H1 (cell line): ENCODE results near the gene MIB2. TPM values are rescaled to one million over a fixed set of nuclear protein-coding genes. Genes with fewer than 3 reads are reported as not detected.

Experiments
- CTCF ChIA-PET: fragments of 300-600 bp; sonication (Branson Sonifier 250); formaldehyde crosslinking; loops from one replicate; lab custom pipeline; 2021; ENCODE audit not compliant: partially characterized antibody; lab: Charles Lee
- POLR2A ChIA-PET: fragments of 300-600 bp; sonication (Branson Sonifier 250); formaldehyde crosslinking; loops from one replicate; lab custom pipeline; 2021; ENCODE audit warnings: inconsistent platforms; ENCODE audit not compliant: partially characterized antibody; lab: Charles Lee
- DNase-seq, 2 experiments: peaks; one replicate each; pipeline versions ENCODE4 v3.0.0 to v3.0.0-alpha.2; 2010 to 2022; ENCODE audit warnings: low spot score in 2 of 2, low read depth in 1 of 2, mixed read lengths in 1 of 2
- FAIRE-seq: peaks from 2 replicates; lab custom pipeline; 2011; peaks lifted over from hg19 to GRCh38; lab: Jason Lieb, UNC
- H2AFZ ChIP-seq: 2 replicates; pipeline ENCODE4 v1.8.1; 2012; ENCODE audit warnings: low read length, inconsistent platforms
- H2AK5ac ChIP-seq: 2 replicates; pipeline ENCODE4 v1.6.1; 2013; ENCODE audit warnings: low read depth, low read length
- H2BK120ac ChIP-seq: replicated peaks from 2 replicates; pipeline ENCODE3; 2013; ENCODE audit warnings: low read depth, low read length, inconsistent platforms
- H2BK12ac ChIP-seq: 2 replicates; pipeline ENCODE4 v1.6.1; 2013; ENCODE audit warnings: low read depth, low read length
- H2BK15ac ChIP-seq: 2 replicates; pipeline ENCODE4 v1.6.1; 2013; ENCODE audit warnings: low read length
- H2BK20ac ChIP-seq: 2 replicates; pipeline ENCODE4 v1.6.1; 2013; ENCODE audit warnings: low read length
- H2BK5ac ChIP-seq: 2 replicates; pipeline ENCODE4 v1.6.1; 2013; ENCODE audit warnings: low read depth, low read length
- H3K14ac ChIP-seq: 2 replicates; pipeline ENCODE4 v1.6.1; 2013; ENCODE audit warnings: inconsistent platforms; ENCODE audit not compliant: insufficient read length
- H3K18ac ChIP-seq: 2 replicates; pipeline ENCODE4 v1.6.1; 2013; ENCODE audit warnings: low read length; ENCODE audit errors: extremely low read depth
- H3K23ac ChIP-seq: 2 replicates; pipeline ENCODE4 v1.6.1; 2013; ENCODE audit warnings: inconsistent platforms; ENCODE audit not compliant: insufficient read length
- H3K23me2 ChIP-seq: 2 replicates; pipeline ENCODE4 v1.6.1; 2013; ENCODE audit warnings: low read depth, low read length
- H3K27ac ChIP-seq: 2 replicates; pipeline ENCODE4 v1.6.1; 2011; ENCODE audit warnings: low read depth, low read length, inconsistent platforms
- H3K27me3 ChIP-seq, 4 experiments: replicated peaks in 1 of 4; 1 replicate in 1 of 4; 2 replicates in 3 of 4; pipeline versions ENCODE4 v1.6.1 to v1.8.1; 2011 to 2013; ENCODE audit warnings: low read length in 3 of 4, mild to moderate bottlenecking in 3 of 4, inconsistent platforms in 2 of 4, mixed read lengths in 2 of 4, moderate library complexity in 1 of 4; ENCODE audit not compliant: control insufficient read depth in 3 of 4, insufficient read depth in 3 of 4; ENCODE audit errors: extremely low read depth in 1 of 4
- H3K36me3 ChIP-seq, 4 experiments: 2 replicates each; pipeline versions ENCODE4 v1.6.1 to v1.8.1; 2011 to 2013; ENCODE audit warnings: mild to moderate bottlenecking in 4 of 4, low read length in 3 of 4, moderate library complexity in 2 of 4, control low read depth in 1 of 4, inconsistent platforms in 1 of 4; ENCODE audit not compliant: insufficient read depth in 4 of 4, control insufficient read depth in 2 of 4
- H3K4ac ChIP-seq: replicated peaks from 2 replicates; pipeline ENCODE3; 2013; ENCODE audit warnings: low read length, low read depth, mixed read lengths, inconsistent platforms; ENCODE audit not compliant: insufficient read length
- H3K4me1 ChIP-seq, 4 experiments: replicated peaks in 1 of 4; 1 replicate in 1 of 4; 2 replicates in 3 of 4; pipeline versions ENCODE4 v1.6.1 to v1.8.1; 2011 to 2013; ENCODE audit warnings: low read length in 3 of 4, inconsistent platforms in 2 of 4, mixed read lengths in 1 of 4; ENCODE audit not compliant: insufficient read depth in 4 of 4, control insufficient read depth in 3 of 4
- H3K4me2 ChIP-seq, 2 experiments: 2 replicates each; pipeline versions ENCODE4 v1.6.1 to v1.8.1; 2011 to 2013; ENCODE audit warnings: low read depth in 2 of 2, low read length in 2 of 2, control low read depth in 1 of 2, inconsistent platforms in 1 of 2, mild to moderate bottlenecking in 1 of 2; ENCODE audit not compliant: insufficient read depth in 1 of 2
- H3K4me3 ChIP-seq, 4 experiments: fragments of 200-600, 300-600 bp in 1 of 4; sonication (generic), shearing (Covaris generic), sonication (Bioruptor Twin) in 1 of 4; 2 replicates each; pipeline versions ENCODE4 v1.5.1 to v1.8.1; 2011 to 2016; ENCODE audit warnings: low read length in 4 of 4, low read depth in 3 of 4, control low read depth in 2 of 4, inconsistent platforms in 2 of 4, mild to moderate bottlenecking in 2 of 4, mixed read lengths in 1 of 4, moderate library complexity in 1 of 4; ENCODE audit not compliant: insufficient read depth in 2 of 4; ENCODE audit errors: extremely low read depth in 1 of 4
- H3K56ac ChIP-seq: replicated peaks from 2 replicates; pipeline ENCODE3; 2013; ENCODE audit warnings: low read depth, mild to moderate bottlenecking, mixed read lengths, low read length, inconsistent platforms; ENCODE audit not compliant: insufficient read length
- H3K79me1 ChIP-seq: 2 replicates; pipeline ENCODE4 v1.6.1; 2013; ENCODE audit warnings: low read depth, low read length, control low read depth
- H3K79me2 ChIP-seq, 2 experiments: 2 replicates each; pipeline versions ENCODE4 v1.6.1 to v1.8.1; 2012 to 2013; ENCODE audit warnings: low read length in 2 of 2, mild to moderate bottlenecking in 2 of 2, inconsistent platforms in 1 of 2; ENCODE audit not compliant: insufficient read depth in 2 of 2, control insufficient read depth in 1 of 2
- H3K9ac ChIP-seq, 4 experiments: replicated peaks in 1 of 4; 1 replicate in 1 of 4; 2 replicates in 3 of 4; pipeline versions ENCODE4 v1.6.1 to v1.8.1; 2011 to 2013; ENCODE audit warnings: low read depth in 3 of 4, low read length in 3 of 4, control low read depth in 2 of 4, mild to moderate bottlenecking in 2 of 4, moderate library complexity in 2 of 4, inconsistent platforms in 1 of 4; ENCODE audit errors: extremely low read depth in 1 of 4
- H3K9me3 ChIP-seq, 2 experiments: 2 replicates each; pipeline versions ENCODE4 v1.6.1 to v1.8.1; 2012 to 2013; ENCODE audit warnings: mild to moderate bottlenecking in 2 of 2, moderate library complexity in 2 of 2, control low read depth in 1 of 2, inconsistent platforms in 1 of 2, low read depth in 1 of 2, low read length in 1 of 2, mixed read lengths in 1 of 2; ENCODE audit not compliant: insufficient read depth in 2 of 2
- H4K20me1 ChIP-seq, 2 experiments: replicated peaks in 1 of 2; 2 replicates each; pipeline versions ENCODE3 to v1.8.1; 2011 to 2013; ENCODE audit warnings: inconsistent platforms in 2 of 2, low read length in 2 of 2, mild to moderate bottlenecking in 1 of 2; ENCODE audit not compliant: insufficient read depth in 2 of 2, control insufficient read depth in 1 of 2
- H4K5ac ChIP-seq: 2 replicates; pipeline ENCODE4 v1.6.1; 2013; ENCODE audit warnings: low read length, low read depth, mixed read lengths, inconsistent platforms; ENCODE audit not compliant: insufficient read length
- H4K8ac ChIP-seq: 2 replicates; pipeline ENCODE4 v1.8.0; 2013; ENCODE audit warnings: mild to moderate bottlenecking, moderate library complexity, low read length, inconsistent platforms; ENCODE audit not compliant: insufficient read depth; ENCODE audit errors: extremely low read depth
- H4K91ac ChIP-seq: replicated peaks from 2 replicates; pipeline ENCODE3; 2013; ENCODE audit warnings: low read length, mixed read lengths, inconsistent platforms; ENCODE audit not compliant: insufficient read length
- TEAD4 ChIP-seq: IDR thresholded peaks from 2 replicates; pipeline ENCODE4 v1.6.1; 2012; ENCODE audit warnings: low read depth, low read length, inconsistent platforms, mixed read lengths
- WGBS, 2 experiments: shearing (Covaris generic) in 1 of 2; methylation state at CpG; one replicate each; pipeline versions ENCODE4 v1.1.6 to v1.1.7; 2013 to 2015; ENCODE audit warnings: low lambda C conversion rate in 2 of 2, mixed read lengths in 2 of 2, inconsistent platforms in 1 of 2, low coverage in 1 of 2, missing lambda C conversion rate in 1 of 2; ENCODE audit not compliant: insufficient replicate concordance in 2 of 2, insufficient coverage in 1 of 2, insufficient read length in 1 of 2; ENCODE audit errors: extremely low coverage in 1 of 2, missing lambda C conversion rate in 1 of 2; 5-methylcytosine and 5-hydroxymethylcytosine counted together
- polyA plus RNA-seq, 7 experiments: library from polyadenylated mRNA; depleted of rRNA in 3 of 7; stranded (reverse) in 5 of 7; unstranded in 2 of 7; fragments of >200 nt in 5 of 7; fragments of 200-250 nt in 2 of 7; gene quantifications; 1 replicate in 5 of 7; 2 replicates in 1 of 7; 4 replicates in 1 of 7; pipeline versions ENCODE4 v1.2.1 to v1.2.3, GENCODE V29; 2011 to 2013; ENCODE audit warnings: missing spikeins in 2 of 7, mixed read lengths in 2 of 7
- total RNA-seq: library from RNA; stranded (reverse); fragmentation: NEBNext Ultra II Directional; extraction: Animal tissue kit (Norgen Biotek cat#: 25700); gene quantifications from 2 replicates; pipeline ENCODE4 v1.2.1, GENCODE V29; 2021
- TF ChIP-seq, protein P1 (sequence below), 3 experiments: IDR thresholded peaks; 1 replicate in 2 of 3; 2 replicates in 1 of 3; pipeline versions ENCODE4 v1.5.1 to v1.6.1; 2011; ENCODE audit warnings: low read length in 3 of 3, mild to moderate bottlenecking in 3 of 3, inconsistent platforms in 2 of 3, low read depth in 1 of 3, moderate library complexity in 1 of 3; ENCODE audit not compliant: insufficient read depth in 1 of 3; ENCODE audit errors: control extremely low read depth in 1 of 3

MIB2 gene
- total and polyA plus RNA-seq, 2 of the 8 experiments (the other 6 are each of a cell fraction or from before 2014, with no cell fraction given) = 32.5 to 60.0 TPM

DNA sequence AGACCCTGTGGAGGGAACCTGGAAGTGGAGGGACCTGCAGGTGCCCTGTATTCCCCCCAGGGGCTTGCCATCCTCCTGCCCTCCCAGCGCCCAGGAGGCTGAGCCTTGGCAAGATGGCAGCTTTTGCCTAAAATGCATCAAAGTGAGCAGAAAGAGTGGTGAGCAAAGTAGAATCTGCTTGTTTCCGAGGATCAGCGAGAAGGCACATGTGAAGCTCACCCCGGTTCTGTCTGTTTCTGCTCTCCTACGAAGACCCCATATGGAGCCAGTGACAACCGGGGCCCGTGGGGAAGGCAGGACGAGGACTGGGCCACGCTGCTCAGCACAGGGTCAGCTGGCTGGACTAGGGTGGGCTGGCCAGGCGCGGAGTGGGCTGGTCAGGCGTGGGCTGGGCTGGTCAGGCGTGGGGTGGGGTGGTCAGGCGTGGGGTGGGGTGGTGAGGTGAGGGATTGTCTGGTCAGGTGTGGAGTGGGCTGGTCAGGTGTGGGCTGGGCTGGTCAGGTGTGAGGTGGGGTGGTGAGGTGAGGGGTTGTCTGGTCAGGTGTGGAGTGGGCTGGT is 10.2 kb upstream of the MIB2 start:
- H3K9me3 ChIP-seq = no peaks in the 10 kb centered on the region
- H2BK15ac ChIP-seq = no peak overlapping the region
- peaks cover 0 to 4% (median 2%) of the 10 kb centered on the region in 4 experiments; a peak in 4 of 7 replicates for H3K4me1 ChIP-seq
- H3K56ac ChIP-seq = no peak overlapping the region
- no peak overlapping the region for H3K14ac ChIP-seq
- H4K5ac ChIP-seq = no peak overlapping the region
- H3K27me3 ChIP-seq = peaks cover 7 to 20% (median 16%) of the 10 kb centered on the region in 4 experiments
- POLR2A ChIA-PET = interaction anchor here (1.2 to 1.6 kb wide), 2 partner anchors 9 to 31 kb away, joined by 4 to 10 read pairs; partner anchors contain the start of gene MIB2
- FAIRE-seq (no peak), DNase-seq (peak in 1 of 2 experiments; percentile 51)
- H3K23ac ChIP-seq = no peak overlapping the region
- no peak overlapping the region for H2BK5ac ChIP-seq
- no peak overlapping the region for H2BK12ac ChIP-seq
- CTCF ChIA-PET = interaction anchor here (1.1 to 1.4 kb wide), 2 partner anchors 14 to 16 kb away, joined by 3 read pairs; no protein-coding TSS in a partner anchor
- H3K79me2 ChIP-seq = no peaks in the 10 kb centered on the region
- H3K9ac ChIP-seq = 0 out of 7 replicates have a peak overlapping the region, but pooled peaks of 1 of the 4 experiments have one; percentile 10
- H3K4me2 ChIP-seq = no peak overlapping the region
- no peak overlapping the region for H2AK5ac ChIP-seq
- no peak overlapping the region for H4K91ac ChIP-seq
- 87% methylated on average over 12 of the region's 14 CpGs; no CpG with 5 or more reads in 1 of the 2 experiments for WGBS, 2 experiments
- H2BK120ac ChIP-seq = no peak overlapping the region
- H4K20me1 ChIP-seq = peaks cover 0 to 2% of the 10 kb centered on the region in 2 experiments
- TF ChIP-seq, protein P1, sequence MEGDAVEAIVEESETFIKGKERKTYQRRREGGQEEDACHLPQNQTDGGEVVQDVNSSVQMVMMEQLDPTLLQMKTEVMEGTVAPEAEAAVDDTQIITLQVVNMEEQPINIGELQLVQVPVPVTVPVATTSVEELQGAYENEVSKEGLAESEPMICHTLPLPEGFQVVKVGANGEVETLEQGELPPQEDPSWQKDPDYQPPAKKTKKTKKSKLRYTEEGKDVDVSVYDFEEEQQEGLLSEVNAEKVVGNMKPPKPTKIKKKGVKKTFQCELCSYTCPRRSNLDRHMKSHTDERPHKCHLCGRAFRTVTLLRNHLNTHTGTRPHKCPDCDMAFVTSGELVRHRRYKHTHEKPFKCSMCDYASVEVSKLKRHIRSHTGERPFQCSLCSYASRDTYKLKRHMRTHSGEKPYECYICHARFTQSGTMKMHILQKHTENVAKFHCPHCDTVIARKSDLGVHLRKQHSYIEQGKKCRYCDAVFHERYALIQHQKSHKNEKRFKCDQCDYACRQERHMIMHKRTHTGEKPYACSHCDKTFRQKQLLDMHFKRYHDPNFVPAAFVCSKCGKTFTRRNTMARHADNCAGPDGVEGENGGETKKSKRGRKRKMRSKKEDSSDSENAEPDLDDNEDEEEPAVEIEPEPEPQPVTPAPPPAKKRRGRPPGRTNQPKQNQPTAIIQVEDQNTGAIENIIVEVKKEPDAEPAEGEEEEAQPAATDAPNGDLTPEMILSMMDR (IDR thresholded peaks at IDR 0.05; ENCODE audit: control extremely low read depth in 1 of 3, insufficient read depth in 1 of 3, low read depth in 1 of 3, low read length in 3 of 3) = no peak
- TF ChIP-seq TEAD4 = no peak
- no peak overlapping the region for H2BK20ac ChIP-seq
- H3K4me3 ChIP-seq = no peak overlapping the region
- no peaks in the 10 kb centered on the region for H3K36me3 ChIP-seq
- H3K4ac ChIP-seq = no peak overlapping the region
- no peak overlapping the region for H3K18ac ChIP-seq
- H4K8ac ChIP-seq = no peak overlapping the region
- H3K23me2 ChIP-seq = peaks cover 7% of the 10 kb centered on the region; the same call in 1 of the 2 replicates
- H2AFZ ChIP-seq = no peak overlapping the region
- no peaks in the 10 kb centered on the region for H3K79me1 ChIP-seq
- H3K27ac ChIP-seq = no peak overlapping the region
